ENCODE data around the gene KCNRG. TPM values are rescaled to one million over a fixed set of nuclear protein-coding genes. Genes with fewer than 3 reads are reported as not detected.
"Not testable (repeated sequence)": the region's sequence is repeated elsewhere in the genome, so short reads cannot be mapped to it uniquely, and the experiment has no call there.

The KCNRG gene
- total RNA-seq, 1 experiment from 2014 or later, result 0.15 TPM

DNA sequence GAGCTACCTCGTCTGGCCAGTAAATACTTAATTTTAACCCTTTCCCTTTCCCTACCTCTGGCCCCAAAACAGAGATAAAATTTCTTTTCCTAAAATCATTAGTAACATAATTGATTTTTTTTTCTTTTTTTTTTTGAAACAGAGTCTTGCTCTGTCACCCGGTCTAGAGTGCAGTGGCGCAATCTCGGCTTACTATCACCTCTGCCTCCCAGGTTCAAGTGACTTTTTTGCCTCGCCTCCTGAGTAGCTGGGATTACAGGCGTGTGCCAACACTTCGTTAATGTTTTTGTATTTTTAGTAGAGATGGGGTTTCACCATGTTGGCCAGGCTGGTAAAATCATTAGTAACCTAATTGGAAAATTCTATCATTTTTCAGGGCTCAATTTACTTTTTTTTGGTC lies 28.8 kb upstream of the KCNRG start:
- DNase-seq (no peak), ATAC-seq (no peak)
- Histone ChIP-seq H3K9me3 (ENCODE audit: low read length) (no peaks in the 10 kb centered on the region), H3K79me2 (ENCODE audit: low read length) (no peaks in the 10 kb centered on the region), H3K4me1 (ENCODE audit: insufficient read depth, low read length) (no peaks in the 10 kb centered on the region), H4K20me1 (ENCODE audit: low read length) (no peaks in the 10 kb centered on the region), H2AFZ (ENCODE audit: low read length) (no peak overlapping the region), H3F3A (ENCODE audit: low read length, unreplicated experiment) (no peaks in the 10 kb centered on the region), H3K27me3 (ENCODE audit: low read length) (no peaks in the 10 kb centered on the region), H3K27ac (ENCODE audit: low read length) (no peak overlapping the region), H3K9ac (ENCODE audit: low read length) (no peak overlapping the region), H3K4me3 (ENCODE audit: low read length) (no peak overlapping the region), H3K9me2 (replicated peaks; ENCODE audit: low read length) (no peaks in the 10 kb centered on the region), H3K4me2 (ENCODE audit: low read length) (no peak overlapping the region), H3K36me3 (ENCODE audit: low read depth, low read length) (no peaks in the 10 kb centered on the region)
- BruUV-seq (replicated peaks), result no TSS peak
- CTCF ChIA-PET, result no interaction called here
- intact Hi-C loops (cut with micrococcal nuclease), result no loop called here
- POLR2A ChIA-PET (ENCODE audit: unreplicated experiment), result no interaction called here
- TF ChIP-seq, protein P1, sequence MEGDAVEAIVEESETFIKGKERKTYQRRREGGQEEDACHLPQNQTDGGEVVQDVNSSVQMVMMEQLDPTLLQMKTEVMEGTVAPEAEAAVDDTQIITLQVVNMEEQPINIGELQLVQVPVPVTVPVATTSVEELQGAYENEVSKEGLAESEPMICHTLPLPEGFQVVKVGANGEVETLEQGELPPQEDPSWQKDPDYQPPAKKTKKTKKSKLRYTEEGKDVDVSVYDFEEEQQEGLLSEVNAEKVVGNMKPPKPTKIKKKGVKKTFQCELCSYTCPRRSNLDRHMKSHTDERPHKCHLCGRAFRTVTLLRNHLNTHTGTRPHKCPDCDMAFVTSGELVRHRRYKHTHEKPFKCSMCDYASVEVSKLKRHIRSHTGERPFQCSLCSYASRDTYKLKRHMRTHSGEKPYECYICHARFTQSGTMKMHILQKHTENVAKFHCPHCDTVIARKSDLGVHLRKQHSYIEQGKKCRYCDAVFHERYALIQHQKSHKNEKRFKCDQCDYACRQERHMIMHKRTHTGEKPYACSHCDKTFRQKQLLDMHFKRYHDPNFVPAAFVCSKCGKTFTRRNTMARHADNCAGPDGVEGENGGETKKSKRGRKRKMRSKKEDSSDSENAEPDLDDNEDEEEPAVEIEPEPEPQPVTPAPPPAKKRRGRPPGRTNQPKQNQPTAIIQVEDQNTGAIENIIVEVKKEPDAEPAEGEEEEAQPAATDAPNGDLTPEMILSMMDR (conservative IDR thresholded peaks at IDR 0.05; ENCODE audit: low read depth, low read length), result no peak
- no peak for TF ChIP-seq EZH2phosphoT487 (IDR thresholded peaks at IDR 0.05; ENCODE audit: borderline replicate concordance, low read length)
- TF ChIP-seq EZH2 (IDR thresholded peaks at IDR 0.05; ENCODE audit: low read length, unreplicated experiment), result no peak

DNA sequence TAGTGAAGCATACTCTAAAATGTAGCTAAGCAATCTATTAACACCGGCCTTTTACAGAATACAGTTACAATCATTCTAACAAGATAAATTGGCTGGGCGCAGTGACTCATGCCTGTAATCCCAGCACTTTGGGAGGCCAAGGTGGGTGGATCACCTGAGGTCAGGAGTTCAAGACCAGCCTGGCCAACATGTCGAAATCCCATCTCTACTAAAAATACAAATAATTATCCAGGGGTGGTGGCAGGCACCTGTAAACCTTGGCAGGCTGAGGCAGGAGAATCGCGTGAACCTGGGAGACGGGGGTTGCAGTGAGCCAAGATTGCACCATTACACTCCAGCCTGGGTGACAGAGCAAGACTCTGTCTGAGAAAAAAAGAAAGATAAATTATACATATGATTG lies 24.6 kb upstream of the KCNRG start:
- H2AFZ ChIP-seq (ENCODE audit: low read length); H3K9me3 ChIP-seq (ENCODE audit: low read length); H3K36me3 ChIP-seq (ENCODE audit: low read depth, low read length); H4K20me1 ChIP-seq (ENCODE audit: low read length); H3K4me1 ChIP-seq (ENCODE audit: insufficient read depth, low read length); DNase-seq; intact Hi-C loops (cut with micrococcal nuclease); H3K27ac ChIP-seq (ENCODE audit: low read length); H3K4me2 ChIP-seq (ENCODE audit: low read length); H3K27me3 ChIP-seq (ENCODE audit: low read length); H3K4me3 ChIP-seq (ENCODE audit: low read length); CTCF ChIA-PET; ATAC-seq; H3K9ac ChIP-seq (ENCODE audit: low read length); H3F3A ChIP-seq (ENCODE audit: low read length, unreplicated experiment); H3K79me2 ChIP-seq (ENCODE audit: low read length); BruUV-seq (replicated peaks); H3K9me2 ChIP-seq (replicated peaks; ENCODE audit: low read length): not testable (repeated sequence)
- POLR2A ChIA-PET (ENCODE audit: unreplicated experiment), result interaction anchor here (0.9 kb wide), 1 partner anchor 412 kb away, joined by 3 read pairs; no protein-coding TSS in a partner anchor

DNA sequence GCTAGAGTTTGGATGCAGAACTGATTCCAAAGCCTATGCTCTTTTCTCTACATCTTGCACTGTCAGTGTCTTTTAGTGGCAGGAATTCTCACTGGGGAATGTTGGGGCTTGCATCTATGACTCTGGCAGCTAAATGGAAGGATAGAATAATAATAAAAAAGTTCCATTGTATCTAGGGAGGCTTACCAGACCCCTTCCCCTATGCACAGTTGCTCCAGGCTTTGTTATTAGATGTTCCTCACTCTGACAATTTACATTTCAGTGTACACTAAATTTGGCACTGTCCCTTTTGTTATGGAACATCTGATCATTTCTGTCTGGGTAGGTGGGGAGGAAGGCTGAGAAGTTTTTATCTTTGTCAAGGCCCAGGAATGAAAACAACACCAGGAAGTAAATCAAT lies 22.1 kb upstream of the KCNRG start:
- no peaks in the 10 kb centered on the region for H3K9me3 ChIP-seq (ENCODE audit: low read length)
- H3K4me1 ChIP-seq (ENCODE audit: insufficient read depth, low read length), result peaks cover 2% of the 10 kb centered on the region; the same call in 1 of the 2 replicates
- no peak overlapping the region for H3K4me3 ChIP-seq (ENCODE audit: low read length)
- no TSS peak for BruUV-seq (replicated peaks)
- peaks cover 5% of the 10 kb centered on the region for H4K20me1 ChIP-seq (ENCODE audit: low read length)
- TF ChIP-seq EZH2phosphoT487 (IDR thresholded peaks at IDR 0.05; ENCODE audit: borderline replicate concordance, low read length), result no peak
- TF ChIP-seq, protein P1 (conservative IDR thresholded peaks at IDR 0.05; ENCODE audit: low read depth, low read length), result no peak
- no peak for TF ChIP-seq EZH2 (IDR thresholded peaks at IDR 0.05; ENCODE audit: low read length, unreplicated experiment)
- peaks cover 10% of the 10 kb centered on the region for H3K79me2 ChIP-seq (ENCODE audit: low read length)
- H3K4me2 ChIP-seq (ENCODE audit: low read length), result no peak overlapping the region
- no peaks in the 10 kb centered on the region for H3F3A ChIP-seq (ENCODE audit: low read length, unreplicated experiment)
- no peak for DNase-seq
- H2AFZ ChIP-seq (ENCODE audit: low read length), result no peak overlapping the region
- H3K27ac ChIP-seq (ENCODE audit: low read length), result no peak overlapping the region
- POLR2A ChIA-PET (ENCODE audit: unreplicated experiment), result no interaction called here
- no peaks in the 10 kb centered on the region for H3K9me2 ChIP-seq (replicated peaks; ENCODE audit: low read length)
- CTCF ChIA-PET, result no interaction called here
- no peak overlapping the region for H3K9ac ChIP-seq (ENCODE audit: low read length)
- H3K27me3 ChIP-seq (ENCODE audit: low read length), result no peaks in the 10 kb centered on the region
- no peaks in the 10 kb centered on the region; the same call in 1 of the 2 replicates for H3K36me3 ChIP-seq (ENCODE audit: low read depth, low read length)
- intact Hi-C loops (cut with micrococcal nuclease), result no loop called here
- ATAC-seq, result no peak

All from PC-3 (cell line).